T-helper 1 cell (primary cell): Measurements from ENCODE around the gene CCHCR1.
A peak's percentile ranks its signal among the peaks of the same experiment; 100 is the strongest.
"Not testable (repeated sequence)": the region's sequence is repeated elsewhere in the genome, so short reads cannot be mapped to it uniquely, and the experiment has no call there.

ENCODE experiments used
- DNase-seq, 5 donors: peaks; one replicate each; pipeline ENCODE4 v3.0.0-alpha.2; 2012 to 2020

The CCHCR1 gene

GRCh38 chr6:31183859-31184258 lies 26.3 kb upstream of the CCHCR1 start:
- DNase-seq: not testable (repeated sequence)

DNA sequence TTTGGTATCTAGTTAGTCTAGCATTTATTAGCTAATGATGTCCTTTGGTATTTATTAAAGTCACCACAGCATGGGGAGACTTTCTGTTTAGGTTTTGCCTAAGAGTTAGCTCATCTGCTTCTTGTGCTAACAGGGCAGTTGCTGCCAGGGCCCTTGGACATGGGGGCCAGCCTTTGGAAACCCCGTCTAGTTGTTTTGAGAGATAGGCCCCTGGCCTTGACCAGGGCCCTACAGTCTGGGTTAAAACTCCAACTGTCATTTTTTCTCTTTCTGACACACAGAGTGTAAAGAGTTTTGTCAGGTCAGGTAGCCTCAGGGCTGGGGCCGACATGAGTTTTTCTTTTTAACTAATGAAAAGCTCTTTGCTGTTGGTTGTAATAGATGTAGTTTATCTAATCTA lies 25.7 kb upstream of the CCHCR1 start:
- DNase-seq: not testable (repeated sequence)

DNA sequence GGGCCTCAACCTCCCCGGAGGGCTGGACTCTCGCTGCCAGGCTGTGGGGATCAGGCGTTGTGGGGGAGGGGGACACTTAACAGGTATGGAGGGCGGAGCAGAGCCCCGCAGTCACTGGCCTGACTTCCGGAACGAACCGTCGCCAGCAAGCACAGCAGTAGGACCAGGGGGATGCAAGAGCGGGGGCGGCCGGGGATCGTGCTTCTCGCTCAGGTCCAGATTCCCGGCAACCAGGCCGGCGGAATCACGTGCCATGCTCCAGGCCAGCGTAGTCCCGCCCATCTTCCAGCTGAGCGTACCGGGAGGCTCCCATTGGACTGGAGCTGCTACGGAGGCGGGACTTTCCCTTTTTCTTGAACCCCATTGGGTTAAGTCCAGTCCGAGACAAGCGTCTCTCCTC lies 22.9 kb upstream of the CCHCR1 start:
- peak; percentile 46 to 77 (median 60) for DNase-seq

- no peak for DNase-seq
Observed at GRCh38 chr6:31179896-31180295, 22.3 kb upstream of the CCHCR1 start.

- DNase-seq: no peak
Observed at GRCh38 chr6:31179042-31179386, 21.4 kb upstream of the CCHCR1 start.

DNA sequence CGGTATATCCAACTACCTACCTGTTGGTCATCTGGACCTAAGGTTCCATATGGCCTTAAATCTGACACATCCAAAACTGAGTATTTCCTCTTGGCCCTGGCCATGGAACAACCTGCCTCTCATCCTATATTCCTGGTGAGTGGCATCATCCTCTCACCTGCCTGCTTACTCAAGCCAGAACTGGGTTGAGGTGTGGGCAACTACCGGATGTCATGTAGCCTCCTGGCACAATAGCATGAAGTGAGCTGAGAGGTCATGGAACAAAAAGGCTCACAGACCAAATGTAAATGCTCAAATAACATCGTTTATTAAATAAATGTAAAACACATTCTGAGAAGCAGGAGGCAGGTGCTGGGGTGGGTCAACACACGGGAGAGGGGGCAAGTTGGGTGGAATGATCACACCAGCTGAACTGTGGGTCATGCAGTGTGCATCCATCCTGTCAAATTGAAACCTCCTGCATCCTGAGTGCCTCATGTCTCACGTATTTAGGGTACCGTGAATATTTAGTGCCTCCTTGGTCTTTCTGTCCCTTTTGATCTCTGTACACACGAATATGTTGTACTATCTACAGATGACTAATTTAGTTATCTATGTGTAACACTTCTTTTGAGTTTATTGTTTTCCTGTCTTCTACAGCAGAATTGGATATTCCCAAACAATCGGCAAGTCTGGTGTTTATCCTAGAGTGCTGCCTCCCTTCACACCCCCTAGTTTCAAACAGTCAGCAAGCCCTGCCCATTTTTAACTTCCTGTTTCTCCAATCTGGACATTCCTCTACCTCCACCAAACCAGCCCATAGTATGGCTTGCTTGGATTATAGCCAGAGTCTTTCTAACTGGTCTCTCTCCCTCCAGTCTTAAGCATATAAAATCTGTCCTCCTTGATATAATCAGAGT lies 20.8 kb upstream of the CCHCR1 start:
- DNase-seq: peak in 1 of 5 donors; percentile 65

- DNase-seq: no peak
Observed at GRCh38 chr6:31175971-31176370, 18.4 kb upstream of the CCHCR1 start.

- DNase-seq: no peak
Observed at GRCh38 chr6:31174378-31174777, 16.8 kb upstream of the CCHCR1 start.

GRCh38 chr6:31173406-31173805 lies 15.8 kb upstream of the CCHCR1 start:
- no peak for DNase-seq

- no peak for DNase-seq
Observed at GRCh38 chr6:31172973-31173384, 15.4 kb upstream of the CCHCR1 start.

- no peak for DNase-seq
Observed at GRCh38 chr6:31171931-31172905, 14.6 kb upstream of the CCHCR1 start.

DNA sequence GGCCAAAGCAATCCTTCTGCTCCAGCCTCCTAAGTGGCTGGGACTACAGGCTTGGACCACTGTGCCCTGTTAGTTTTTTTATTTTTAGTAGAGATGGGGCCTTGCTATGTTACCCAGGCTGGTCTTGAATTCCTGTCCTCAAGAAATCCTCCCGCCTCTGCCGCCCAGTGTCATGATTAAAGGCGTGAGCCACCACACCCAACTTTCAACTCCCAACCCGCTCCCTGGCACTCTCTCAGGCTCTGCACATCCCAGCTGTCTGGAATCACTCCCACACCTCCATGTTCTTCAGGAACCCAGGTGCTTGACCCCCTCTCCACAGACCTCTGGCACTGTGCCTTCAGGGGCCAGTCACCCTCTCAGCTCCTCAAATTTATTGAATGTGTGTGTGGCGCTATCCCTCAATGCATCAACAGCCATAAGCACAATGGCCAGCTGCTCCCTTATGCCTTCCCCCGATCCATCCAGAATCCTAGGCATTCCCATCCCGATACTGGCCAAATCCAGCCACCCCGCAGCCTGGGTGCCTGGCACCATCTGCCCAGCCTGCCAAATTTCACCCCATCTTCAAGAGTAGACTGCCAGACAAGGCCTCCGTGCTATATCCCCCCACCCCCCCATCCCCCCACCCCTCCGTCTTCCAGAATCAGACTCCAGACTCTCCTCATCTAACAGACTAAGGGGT lies 13.5 kb upstream of the CCHCR1 start:
- no peak for DNase-seq

DNA sequence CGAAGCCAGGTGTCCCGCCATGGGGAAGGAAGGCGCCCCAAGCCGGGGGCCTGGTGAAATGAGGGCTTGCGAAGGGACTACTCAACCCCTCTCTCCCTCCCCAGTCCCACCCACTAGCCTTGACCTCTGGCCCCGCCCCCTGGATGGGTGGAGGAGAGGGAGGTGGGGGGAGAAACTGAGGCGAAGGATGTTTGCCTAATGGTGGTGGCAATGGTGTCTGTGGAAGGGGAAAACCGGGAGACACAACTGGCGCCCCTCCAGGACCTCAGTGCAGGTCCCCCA lies 12.9 kb upstream of the CCHCR1 start, which contains the start of gene POU5F1:
POU5F1 (minus strand) TSS at position 83 of the 282 bp plus-strand sequence; CDS start at position 21, 62 bp downstream.
- no peak for DNase-seq

GRCh38 chr6:31169858-31170599 lies 12.4 kb upstream of the CCHCR1 start:
- not testable (repeated sequence) for DNase-seq

GRCh38 chr6:31169123-31169857 lies 11.7 kb upstream of the CCHCR1 start:
- no peak for DNase-seq

DNA sequence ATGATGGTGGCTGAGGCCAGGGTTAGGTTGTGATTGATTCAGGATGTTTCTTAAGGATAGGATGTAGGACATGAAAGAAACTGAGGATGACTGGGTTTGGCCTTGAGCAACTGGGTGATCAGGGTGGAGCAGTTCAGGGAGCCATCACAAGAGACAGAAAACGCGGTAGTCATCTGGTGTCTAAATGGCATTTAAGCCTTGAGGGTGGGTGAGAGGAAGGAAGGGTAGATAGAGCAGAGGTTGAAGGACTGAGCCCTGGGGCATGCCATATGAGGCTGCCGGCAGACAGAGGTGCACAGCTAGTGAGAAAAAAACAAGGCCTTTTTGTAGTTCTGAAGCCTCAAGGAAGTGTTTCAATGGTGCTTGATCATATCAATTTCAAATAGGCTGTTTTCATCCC lies 11.0 kb upstream of the CCHCR1 start:
- no peak for DNase-seq

- no peak for DNase-seq
Observed at GRCh38 chr6:31165986-31166385, 8.4 kb upstream of the CCHCR1 start.

GRCh38 chr6:31165064-31165832 lies 7.6 kb upstream of the CCHCR1 start:
- not testable (repeated sequence) for DNase-seq

- DNase-seq: not testable (repeated sequence)
Observed at GRCh38 chr6:31164475-31165063, 7.0 kb upstream of the CCHCR1 start.

DNA sequence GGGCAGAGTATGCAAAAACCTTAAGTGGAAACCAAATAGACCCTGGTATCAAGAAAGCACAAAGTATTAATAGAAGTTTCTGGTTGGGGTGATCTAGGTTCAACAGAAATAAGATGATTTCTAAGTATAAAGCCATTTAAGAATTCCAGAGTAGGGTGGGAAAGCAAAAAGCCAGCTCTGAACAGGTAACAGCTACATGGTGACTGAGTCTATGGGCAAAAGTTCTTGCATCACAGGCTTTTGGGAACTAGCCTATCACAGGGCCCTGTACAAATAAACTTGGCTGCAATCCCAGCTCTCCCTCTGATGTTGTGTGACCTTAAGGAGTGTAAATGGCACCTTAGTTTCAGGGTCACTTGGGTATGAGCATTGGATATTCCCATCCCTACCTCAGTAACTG lies 6.3 kb upstream of the CCHCR1 start:
- DNase-seq: no peak
